ENCODE measurements around the gene DNMT3B.
A peak's percentile ranks its signal among the peaks of the same experiment; 100 is the strongest.

Gene DNMT3B

DNA sequence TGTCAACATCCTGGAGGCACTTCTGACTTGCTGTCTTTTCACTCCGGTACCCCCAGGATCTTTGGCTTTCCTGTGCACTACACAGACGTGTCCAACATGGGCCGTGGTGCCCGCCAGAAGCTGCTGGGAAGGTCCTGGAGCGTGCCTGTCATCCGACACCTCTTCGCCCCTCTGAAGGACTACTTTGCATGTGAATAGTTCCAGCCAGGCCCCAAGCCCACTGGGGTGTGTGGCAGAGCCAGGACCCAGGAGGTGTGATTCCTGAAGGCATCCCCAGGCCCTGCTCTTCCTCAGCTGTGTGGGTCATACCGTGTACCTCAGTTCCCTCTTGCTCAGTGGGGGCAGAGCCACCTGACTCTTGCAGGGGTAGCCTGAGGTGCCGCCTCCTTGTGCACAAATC is 45.5 kb downstream of the DNMT3B start:
- Histone ChIP-seq H3K36me3 (ENCODE audit: control insufficient read depth, insufficient read depth, low read length) (peaks cover 73% of the 10 kb centered on the region), H3K4me3 (ENCODE audit: extremely low read depth, insufficient read depth, low read length, poor library complexity, severe bottlenecking) (no peak overlapping the region), H3K27ac (ENCODE audit: low read depth, low read length, severe bottlenecking) (no peak overlapping the region), H3K4me1 (ENCODE audit: control insufficient read depth, insufficient read depth, low read length, poor library complexity, severe bottlenecking) (peaks cover 6% of the 10 kb centered on the region), H3K9me3 (ENCODE audit: control insufficient read depth, low read length) (no peaks in the 10 kb centered on the region)
- WGBS, 2 experiments (ENCODE audit: insufficient coverage in 2 of 2), result 51 to 63% methylated on average over 9 of the region's 9 CpGs

GRCh38 chr20:32808438-32808837 is 46.3 kb downstream of the DNMT3B start:
- no peak overlapping the region for H3K27ac ChIP-seq (ENCODE audit: low read depth, low read length, severe bottlenecking)
- no peak overlapping the region for H3K4me3 ChIP-seq (ENCODE audit: extremely low read depth, insufficient read depth, low read length, poor library complexity, severe bottlenecking)
- 80 to 100% methylated on average over 1 of the region's 4 CpGs for WGBS, 2 experiments (ENCODE audit: insufficient coverage in 2 of 2)
- no peaks in the 10 kb centered on the region for H3K9me3 ChIP-seq (ENCODE audit: control insufficient read depth, low read length)
- H3K36me3 ChIP-seq (ENCODE audit: control insufficient read depth, insufficient read depth, low read length), result peaks cover 65% of the 10 kb centered on the region
- H3K4me1 ChIP-seq (ENCODE audit: control insufficient read depth, insufficient read depth, low read length, poor library complexity, severe bottlenecking), result peaks cover 6% of the 10 kb centered on the region

DNA sequence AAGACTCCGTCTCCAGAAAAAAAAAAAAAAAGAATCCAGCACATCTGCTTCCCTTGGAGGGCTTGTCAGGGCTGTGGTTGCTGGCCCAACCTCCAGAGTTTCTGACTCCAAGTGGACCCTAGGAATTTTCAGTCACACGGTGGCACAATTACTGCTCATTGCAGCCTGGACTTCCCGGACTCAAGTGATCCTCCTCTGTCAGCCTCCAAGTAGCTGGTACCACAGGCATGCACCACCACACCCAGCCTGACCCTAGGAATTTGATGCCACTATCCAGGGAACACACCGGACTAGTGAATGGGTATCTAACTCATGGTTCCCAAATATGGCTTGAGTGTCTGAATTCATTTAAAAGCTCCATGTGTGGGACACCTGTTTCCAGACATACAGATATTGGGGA is 47.7 kb downstream of the DNMT3B start:
- H3K9me3 ChIP-seq (ENCODE audit: control insufficient read depth, low read length), result no peaks in the 10 kb centered on the region
- 94 to 97% methylated on average over 4 of the region's 4 CpGs for WGBS, 2 experiments (ENCODE audit: insufficient coverage in 2 of 2)
- no peak overlapping the region for H3K27ac ChIP-seq (ENCODE audit: low read depth, low read length, severe bottlenecking)
- H3K4me1 ChIP-seq (ENCODE audit: control insufficient read depth, insufficient read depth, low read length, poor library complexity, severe bottlenecking), result peaks cover 6% of the 10 kb centered on the region
- no peak overlapping the region for H3K4me3 ChIP-seq (ENCODE audit: extremely low read depth, insufficient read depth, low read length, poor library complexity, severe bottlenecking)
- H3K36me3 ChIP-seq (ENCODE audit: control insufficient read depth, insufficient read depth, low read length), result peaks cover 51% of the 10 kb centered on the region

DNA sequence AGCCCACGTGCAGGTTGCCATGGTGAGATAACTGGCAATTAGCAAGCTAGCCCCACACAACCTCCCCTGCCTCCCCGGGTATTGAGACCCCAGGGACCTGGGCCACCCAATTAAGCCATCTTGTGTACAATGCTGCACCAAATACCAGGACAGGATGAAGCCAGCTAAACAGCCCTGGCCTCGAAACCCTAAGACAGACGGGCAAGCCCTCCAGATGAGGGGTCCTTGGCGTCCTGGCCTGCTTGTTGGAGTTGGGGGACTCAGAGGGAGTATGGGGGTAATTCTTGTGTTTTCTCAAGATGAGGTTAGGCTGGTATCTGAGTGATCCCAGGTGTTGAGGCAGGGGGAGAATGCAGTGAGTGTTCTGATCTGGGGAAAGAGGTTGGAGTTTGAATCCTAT is 48.8 kb downstream of the DNMT3B start:
- 81 to 89% methylated on average over 4 to 5 of the region's 5 CpGs for WGBS, 2 experiments (ENCODE audit: insufficient coverage in 2 of 2)
- no peak overlapping the region for H3K4me3 ChIP-seq (ENCODE audit: extremely low read depth, insufficient read depth, low read length, poor library complexity, severe bottlenecking)
- peaks cover 40% of the 10 kb centered on the region for H3K36me3 ChIP-seq (ENCODE audit: control insufficient read depth, insufficient read depth, low read length)
- H3K9me3 ChIP-seq (ENCODE audit: control insufficient read depth, low read length), result no peaks in the 10 kb centered on the region
- H3K4me1 ChIP-seq (ENCODE audit: control insufficient read depth, insufficient read depth, low read length, poor library complexity, severe bottlenecking), result peaks cover 4% of the 10 kb centered on the region
- H3K27ac ChIP-seq (ENCODE audit: low read depth, low read length, severe bottlenecking), result no peak overlapping the region

GRCh38 chr20:32811886-32812285 is 49.7 kb downstream of the DNMT3B start:
- H3K4me3 ChIP-seq (ENCODE audit: extremely low read depth, insufficient read depth, low read length, poor library complexity, severe bottlenecking), result no peak overlapping the region
- peaks cover 34% of the 10 kb centered on the region for H3K36me3 ChIP-seq (ENCODE audit: control insufficient read depth, insufficient read depth, low read length)
- 88 to 89% methylated on average over 1 of the region's 6 CpGs for WGBS, 2 experiments (ENCODE audit: insufficient coverage in 2 of 2)
- no peaks in the 10 kb centered on the region for H3K4me1 ChIP-seq (ENCODE audit: control insufficient read depth, insufficient read depth, low read length, poor library complexity, severe bottlenecking)
- no peak overlapping the region for H3K27ac ChIP-seq (ENCODE audit: low read depth, low read length, severe bottlenecking)
- H3K9me3 ChIP-seq (ENCODE audit: control insufficient read depth, low read length), result no peaks in the 10 kb centered on the region

- Histone ChIP-seq H3K9me3 (ENCODE audit: control insufficient read depth, low read length) (no peaks in the 10 kb centered on the region), H3K4me3 (ENCODE audit: extremely low read depth, insufficient read depth, low read length, poor library complexity, severe bottlenecking) (peak overlapping the region; percentile 74), H3K4me1 (ENCODE audit: control insufficient read depth, insufficient read depth, low read length, poor library complexity, severe bottlenecking) (peaks cover 31% of the 10 kb centered on the region), H3K36me3 (ENCODE audit: control insufficient read depth, insufficient read depth, low read length) (peaks cover 19% of the 10 kb centered on the region), H3K27ac (ENCODE audit: low read depth, low read length, severe bottlenecking) (peak overlapping the region; percentile 96)
- 1% methylated on average over 21 to 25 of the region's 58 CpGs for WGBS, 2 experiments (ENCODE audit: insufficient coverage in 2 of 2)
Measured at GRCh38 chr20:32819992-32820697, 58.0 kb downstream of the DNMT3B start.

- peak overlapping the region; percentile 74 for H3K4me3 ChIP-seq (ENCODE audit: extremely low read depth, insufficient read depth, low read length, poor library complexity, severe bottlenecking)
- peak overlapping the region; percentile 96 for H3K27ac ChIP-seq (ENCODE audit: low read depth, low read length, severe bottlenecking)
- no peaks in the 10 kb centered on the region for H3K9me3 ChIP-seq (ENCODE audit: control insufficient read depth, low read length)
- H3K4me1 ChIP-seq (ENCODE audit: control insufficient read depth, insufficient read depth, low read length, poor library complexity, severe bottlenecking), result peaks cover 31% of the 10 kb centered on the region
- 70 to 79% methylated on average over 14 to 21 of the region's 25 CpGs for WGBS, 2 experiments (ENCODE audit: insufficient coverage in 2 of 2)
- H3K36me3 ChIP-seq (ENCODE audit: control insufficient read depth, insufficient read depth, low read length), result peaks cover 25% of the 10 kb centered on the region
Measured at GRCh38 chr20:32820698-32821377, 58.7 kb downstream of the DNMT3B start.

- 96 to 100% methylated on average over 3 to 5 of the region's 5 CpGs for WGBS, 2 experiments (ENCODE audit: insufficient coverage in 2 of 2)
- H3K9me3 ChIP-seq (ENCODE audit: control insufficient read depth, low read length), result no peaks in the 10 kb centered on the region
- H3K4me3 ChIP-seq (ENCODE audit: extremely low read depth, insufficient read depth, low read length, poor library complexity, severe bottlenecking), result peak overlapping the region; percentile 2
- peaks cover 31% of the 10 kb centered on the region for H3K4me1 ChIP-seq (ENCODE audit: control insufficient read depth, insufficient read depth, low read length, poor library complexity, severe bottlenecking)
- peaks cover 37% of the 10 kb centered on the region for H3K36me3 ChIP-seq (ENCODE audit: control insufficient read depth, insufficient read depth, low read length)
- peak overlapping the region; percentile 5 for H3K27ac ChIP-seq (ENCODE audit: low read depth, low read length, severe bottlenecking)
Measured at GRCh38 chr20:32822225-32822624, 60.0 kb downstream of the DNMT3B start.

DNA sequence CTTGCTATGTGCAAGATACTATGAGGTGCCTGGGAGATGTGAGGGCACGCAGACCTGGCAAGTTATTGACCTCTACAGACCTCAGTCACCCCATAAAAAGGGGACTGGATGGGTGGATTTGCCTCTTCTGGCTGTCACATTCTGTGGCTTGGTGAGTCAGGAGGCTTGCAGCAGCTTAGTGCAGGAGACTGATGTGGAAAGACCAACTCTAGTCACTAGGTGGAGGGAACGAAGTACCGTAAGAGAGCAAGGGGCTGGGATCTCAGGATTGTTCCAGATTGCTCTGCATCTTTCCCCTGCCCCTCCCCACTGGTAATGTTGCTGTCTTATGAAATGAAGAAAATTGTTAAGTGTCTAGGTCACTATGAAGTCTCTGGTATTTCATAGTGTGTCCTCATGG is 60.9 kb downstream of the DNMT3B start:
- H3K9me3 ChIP-seq (ENCODE audit: control insufficient read depth, low read length), result no peaks in the 10 kb centered on the region
- WGBS, 2 experiments (ENCODE audit: insufficient coverage in 2 of 2), result 98 to 100% methylated on average over 1 to 3 of the region's 3 CpGs
- H3K4me3 ChIP-seq (ENCODE audit: extremely low read depth, insufficient read depth, low read length, poor library complexity, severe bottlenecking), result no peak overlapping the region
- H3K27ac ChIP-seq (ENCODE audit: low read depth, low read length, severe bottlenecking), result peak overlapping the region; percentile 41
- H3K36me3 ChIP-seq (ENCODE audit: control insufficient read depth, insufficient read depth, low read length), result peaks cover 46% of the 10 kb centered on the region
- peaks cover 35% of the 10 kb centered on the region for H3K4me1 ChIP-seq (ENCODE audit: control insufficient read depth, insufficient read depth, low read length, poor library complexity, severe bottlenecking)

DNA sequence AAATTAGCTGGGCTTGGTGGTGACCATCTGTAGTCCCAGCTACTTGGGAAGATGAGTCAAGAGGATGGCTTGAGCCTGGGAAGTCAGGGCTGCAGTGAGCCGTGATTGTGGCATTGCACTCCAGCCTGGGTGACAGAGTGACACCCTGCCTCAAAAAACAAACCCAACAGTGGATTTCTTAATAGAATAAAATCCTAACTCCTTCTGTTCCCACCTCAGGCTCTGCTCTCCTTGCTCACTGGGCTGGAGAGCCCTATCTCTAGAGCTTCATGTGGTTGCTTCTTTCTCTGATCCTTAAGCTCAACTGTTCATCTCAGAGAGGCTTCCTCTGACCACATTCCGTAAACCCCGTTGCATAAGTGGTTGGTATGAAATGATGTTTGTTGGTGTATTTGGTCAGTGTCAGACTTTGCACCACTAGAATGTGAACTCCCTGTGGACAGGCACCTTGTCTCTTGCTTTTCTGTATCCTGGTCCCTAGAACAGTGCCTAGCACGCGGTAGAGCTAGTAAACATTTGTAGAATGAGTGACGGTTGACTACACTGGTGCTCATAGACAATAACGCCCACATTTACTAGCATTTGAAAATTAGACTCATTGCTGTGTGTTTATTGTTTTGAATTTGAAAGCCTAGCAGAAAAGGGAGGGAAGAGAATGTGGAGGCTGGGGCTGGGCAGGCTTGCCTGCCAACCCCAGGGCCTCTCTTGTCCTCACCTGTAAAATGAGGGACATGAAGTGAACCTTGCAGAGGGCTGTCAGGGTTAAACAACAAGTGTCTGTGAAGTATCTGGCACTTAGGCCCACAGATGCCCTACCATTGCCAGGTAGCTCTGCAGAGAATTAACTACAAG is 61.8 kb downstream of the DNMT3B start:
- Histone ChIP-seq H3K27ac (ENCODE audit: low read depth, low read length, severe bottlenecking) (peak overlapping the region; percentile 41), H3K4me3 (ENCODE audit: extremely low read depth, insufficient read depth, low read length, poor library complexity, severe bottlenecking) (no peak overlapping the region), H3K4me1 (ENCODE audit: control insufficient read depth, insufficient read depth, low read length, poor library complexity, severe bottlenecking) (peaks cover 35% of the 10 kb centered on the region), H3K9me3 (ENCODE audit: control insufficient read depth, low read length) (no peaks in the 10 kb centered on the region), H3K36me3 (ENCODE audit: control insufficient read depth, insufficient read depth, low read length) (peaks cover 55% of the 10 kb centered on the region)
- WGBS, 2 experiments (ENCODE audit: insufficient coverage in 2 of 2), result 100% methylated on average over 1 to 5 of the region's 7 CpGs
